ENCODE measurements around the gene RASGRF1.
A peak's percentile ranks its signal among the peaks of the same experiment; 100 is the strongest.
"Not testable (repeated sequence)": the region's sequence is repeated elsewhere in the genome, so short reads cannot be mapped to it uniquely, and the experiment has no call there.

Gene RASGRF1

DNA sequence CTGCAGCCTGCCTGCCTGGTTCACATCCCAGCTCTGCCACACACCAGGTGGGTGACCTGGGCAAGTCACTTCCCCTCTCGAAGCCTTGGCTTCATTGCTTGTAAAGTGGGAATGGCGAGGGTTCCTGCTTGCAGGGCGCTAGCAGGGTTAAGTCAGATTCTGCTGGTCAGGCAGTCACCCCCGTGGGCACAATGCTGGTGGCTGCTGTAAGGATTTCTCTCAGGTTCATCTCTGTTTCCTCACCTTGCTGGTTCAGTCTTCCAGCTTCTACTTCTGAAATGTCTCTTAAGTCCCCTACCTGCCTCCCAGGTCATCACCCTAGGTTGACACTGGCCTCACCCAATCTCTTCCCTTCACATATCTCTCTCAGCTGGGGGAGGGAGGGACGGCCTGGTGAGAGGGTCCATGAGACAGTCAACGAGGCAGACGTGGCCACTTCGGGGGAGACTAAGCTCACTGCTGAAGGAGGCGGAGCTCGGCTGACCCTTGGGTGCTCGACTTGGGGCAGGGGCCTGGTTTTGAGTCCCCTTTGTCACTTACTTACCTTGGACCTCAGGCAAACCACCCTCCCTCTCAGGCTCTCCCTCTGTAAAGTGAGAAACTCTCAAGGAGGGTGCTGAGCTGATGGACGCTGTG lies 157.3 kb downstream of the RASGRF1 start:
- DNase-seq: no peak

DNA sequence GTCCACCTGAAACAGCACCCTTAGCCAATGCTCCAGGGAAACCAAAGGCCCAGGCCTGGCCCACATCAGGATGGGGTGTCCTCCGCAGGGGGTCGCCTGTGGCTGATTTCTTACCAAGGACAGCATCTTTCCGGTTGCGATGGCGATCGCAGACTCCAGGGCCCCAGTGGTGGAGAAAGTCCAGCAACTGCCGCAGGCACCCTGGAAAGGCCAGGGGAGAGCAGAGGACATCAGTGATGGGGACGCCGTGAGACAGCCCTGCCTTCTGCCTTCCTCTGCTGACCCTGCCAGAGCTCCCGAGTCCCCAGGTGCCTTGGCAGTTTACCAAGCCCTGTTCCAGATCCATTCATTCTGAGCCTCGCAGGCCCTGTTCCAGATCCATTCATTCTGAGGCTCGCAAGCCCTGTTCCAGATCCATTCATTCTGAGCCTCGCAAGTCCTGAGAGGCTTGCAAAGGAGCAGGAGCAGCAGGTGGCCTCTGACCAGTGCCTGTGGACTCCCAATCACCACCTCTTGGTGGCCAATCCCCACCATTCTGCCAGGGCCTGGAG lies 158.2 kb downstream of the RASGRF1 start:
- DNase-seq: no peak

DNA sequence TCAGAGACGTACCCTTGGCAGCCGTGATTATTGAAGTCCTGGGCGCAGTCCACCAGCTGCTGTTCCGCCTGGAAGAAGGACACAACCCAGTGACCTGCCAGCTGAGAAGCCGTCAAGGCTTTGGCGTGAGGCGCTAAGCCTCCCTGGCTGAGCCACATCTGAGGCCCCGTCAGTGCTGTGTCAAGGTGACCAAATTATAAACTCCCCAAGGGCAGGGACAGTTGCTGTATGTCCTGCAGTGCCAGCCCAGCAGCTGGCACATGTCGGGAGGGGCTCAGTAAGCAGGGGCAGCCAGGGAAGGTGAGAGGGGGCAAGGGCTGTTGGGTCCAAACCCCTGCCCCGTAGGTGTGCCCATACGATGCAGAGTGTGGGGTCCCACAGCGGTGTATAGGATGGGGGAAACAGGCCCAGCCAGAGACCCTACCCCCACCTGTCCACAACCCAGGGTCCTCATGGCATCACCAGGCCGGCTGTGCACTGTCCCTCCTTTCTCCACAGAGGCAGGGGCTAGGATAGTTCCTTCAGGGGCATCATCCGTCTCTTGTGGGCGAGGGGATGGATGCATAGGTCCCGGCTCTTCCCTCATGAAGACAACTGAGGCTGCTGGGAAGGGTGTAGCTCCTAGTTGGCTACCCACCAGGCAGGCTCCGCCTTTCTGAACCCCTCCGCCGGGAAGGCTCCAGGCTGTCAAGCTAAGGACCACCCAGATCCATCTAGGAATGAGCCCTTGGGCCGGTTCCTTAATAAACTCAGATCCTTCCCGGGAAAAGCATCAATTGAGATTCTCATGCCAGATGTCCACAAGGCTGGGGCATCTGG lies 158.9 kb downstream of the RASGRF1 start:
- DNase-seq: peak in 1 of 51 donors; percentile 34

DNA sequence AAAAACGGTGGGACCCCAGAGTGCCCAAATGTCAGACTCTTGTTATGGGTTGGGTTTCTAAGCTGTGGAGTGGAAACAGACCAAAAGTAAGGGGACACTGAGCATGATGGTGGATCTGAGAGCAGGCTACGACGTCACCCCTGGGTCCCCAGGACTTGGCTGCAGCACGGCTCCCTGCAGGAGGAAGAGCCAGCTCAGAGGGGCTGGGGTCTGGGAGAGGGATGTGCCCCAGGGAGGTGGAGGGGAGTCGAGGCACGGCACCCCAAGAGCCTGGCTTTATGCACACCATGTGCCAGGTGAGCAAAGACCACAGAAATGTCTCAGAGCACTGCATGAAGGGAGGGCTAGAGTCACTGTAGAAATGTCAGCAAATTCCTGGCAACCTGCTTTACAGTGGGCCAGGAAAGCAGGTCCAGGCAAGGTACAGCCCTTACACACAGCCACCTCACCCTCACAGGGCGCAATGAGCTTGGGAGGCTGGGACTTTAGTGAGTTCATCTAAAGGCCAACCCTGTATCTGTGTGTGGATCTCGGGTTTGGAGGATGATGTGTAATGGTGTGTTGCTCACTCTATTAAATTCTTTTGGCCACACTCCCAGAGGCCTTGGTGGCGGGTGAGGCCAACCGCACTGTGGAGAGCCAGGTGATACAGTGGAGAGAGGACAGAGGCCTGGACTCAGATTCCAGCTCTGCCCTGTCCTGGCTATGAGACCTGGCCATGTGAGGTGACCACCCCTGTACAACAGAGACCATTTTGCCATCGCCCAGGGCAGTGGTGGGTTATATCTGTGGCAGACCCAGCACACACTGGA lies 159.8 kb downstream of the RASGRF1 start:
- DNase-seq: no peak

DNA sequence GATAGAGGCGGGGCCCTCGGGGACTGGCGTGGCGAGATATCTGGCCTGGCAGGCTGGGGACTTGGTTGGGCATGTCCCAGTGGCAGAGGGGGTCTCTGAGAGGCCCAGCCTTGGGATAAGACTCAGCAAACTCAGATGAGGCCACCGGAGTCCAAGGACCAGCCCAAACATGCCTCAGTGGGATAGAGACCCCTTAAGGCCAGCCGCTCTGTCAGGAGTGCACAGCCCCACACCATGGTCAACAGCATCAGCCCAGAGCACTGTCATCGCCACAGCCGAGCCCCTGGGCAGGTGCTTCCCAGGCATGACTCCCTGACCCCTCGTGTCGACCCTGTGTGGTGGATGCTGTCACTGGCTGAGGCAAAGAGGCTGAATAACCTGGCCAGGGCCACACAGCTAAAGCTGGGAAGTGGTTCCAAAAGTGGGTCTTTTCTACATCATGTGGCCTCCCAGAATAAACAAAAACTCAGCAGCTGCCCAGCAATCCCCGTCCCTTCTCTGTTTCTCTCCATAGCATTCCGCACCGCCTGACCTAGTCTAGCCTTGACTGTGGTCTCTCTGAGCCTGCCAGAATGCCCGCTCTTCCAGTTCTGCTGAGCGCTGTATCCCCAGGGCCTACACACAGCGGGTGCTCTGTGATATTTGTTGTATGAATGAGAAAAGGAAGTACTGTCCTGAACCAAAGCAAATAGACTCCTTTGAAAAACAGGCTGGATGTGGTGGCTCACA lies 160.9 kb downstream of the RASGRF1 start:
- no peak for DNase-seq

DNA sequence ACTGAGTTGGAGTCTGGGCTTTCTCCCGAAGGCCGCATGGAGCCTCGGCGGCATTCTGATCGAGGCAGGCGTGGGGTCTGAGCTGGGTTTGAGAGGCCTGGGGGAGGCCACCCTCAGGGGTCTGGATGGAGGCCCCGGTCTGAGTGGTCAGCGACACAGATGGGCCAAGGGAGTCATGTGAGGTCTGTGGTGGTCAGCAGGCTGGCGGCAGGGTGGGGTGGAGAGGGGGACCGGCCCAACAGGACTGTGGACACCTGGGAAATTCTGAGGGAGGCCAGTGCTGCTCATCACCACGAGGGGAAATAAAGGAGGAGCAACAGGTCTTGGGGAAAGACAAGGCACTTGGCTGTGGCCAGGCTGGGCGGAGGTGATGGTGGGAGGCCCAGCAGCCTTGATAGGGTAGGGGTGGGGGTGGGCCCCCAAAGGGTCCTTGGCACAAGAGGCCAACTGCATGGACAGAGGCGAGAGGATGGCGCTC lies 161.9 kb downstream of the RASGRF1 start:
- no peak for DNase-seq

DNA sequence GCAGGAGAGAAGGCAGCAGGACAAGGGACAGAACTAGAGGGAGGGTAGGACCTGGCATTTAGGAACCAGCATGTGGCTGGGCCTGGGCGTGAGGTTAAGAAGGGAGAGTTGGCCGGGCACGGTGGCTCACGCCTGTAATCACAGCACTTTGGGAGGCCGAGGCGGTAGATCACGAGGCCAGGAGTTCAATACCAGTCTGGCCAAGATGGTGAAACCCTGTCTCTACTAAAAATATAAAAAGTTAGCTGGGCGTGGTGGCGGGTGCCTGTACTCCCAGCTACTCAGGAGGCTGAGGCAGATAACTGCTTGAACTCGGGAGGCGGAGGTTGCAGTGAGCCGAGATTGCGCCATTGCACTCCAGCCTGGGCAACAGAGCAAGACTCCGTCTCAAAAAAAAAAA lies 162.4 kb downstream of the RASGRF1 start:
- not testable (repeated sequence) for DNase-seq

DNA sequence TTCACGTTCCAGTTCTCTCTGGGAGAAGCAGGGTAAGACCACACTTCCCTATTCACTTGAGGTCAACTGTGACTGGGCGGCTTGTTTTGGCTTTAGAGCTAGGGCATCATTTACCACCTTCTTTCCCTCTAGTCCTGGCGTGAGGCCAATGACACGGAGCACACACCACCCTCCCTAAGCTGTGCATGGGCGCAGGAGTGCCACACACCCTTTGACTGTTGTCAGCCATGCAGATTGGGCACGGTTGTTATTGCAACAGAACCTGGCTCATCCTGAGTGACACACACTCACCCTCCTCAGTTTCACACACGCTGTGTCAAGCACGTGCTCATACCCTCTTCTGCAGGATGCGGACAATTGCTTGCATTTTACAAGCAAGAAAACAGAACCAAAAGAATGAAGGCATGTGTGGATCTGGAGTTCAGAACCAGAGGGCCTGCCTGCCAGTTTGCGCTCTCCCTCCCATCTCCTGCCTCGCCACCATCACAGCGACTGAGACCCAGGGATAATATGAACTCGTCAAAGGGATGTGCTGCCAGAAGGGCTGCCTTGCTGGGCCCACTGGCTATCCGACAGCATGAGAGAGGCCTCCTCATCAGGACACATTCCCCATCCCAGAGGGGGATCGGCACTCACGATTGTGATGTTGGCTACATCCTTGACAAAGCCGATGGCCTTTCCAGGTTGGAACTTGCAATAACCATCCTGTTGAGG lies 163.3 kb downstream of the RASGRF1 start:
- DNase-seq: no peak

DNA sequence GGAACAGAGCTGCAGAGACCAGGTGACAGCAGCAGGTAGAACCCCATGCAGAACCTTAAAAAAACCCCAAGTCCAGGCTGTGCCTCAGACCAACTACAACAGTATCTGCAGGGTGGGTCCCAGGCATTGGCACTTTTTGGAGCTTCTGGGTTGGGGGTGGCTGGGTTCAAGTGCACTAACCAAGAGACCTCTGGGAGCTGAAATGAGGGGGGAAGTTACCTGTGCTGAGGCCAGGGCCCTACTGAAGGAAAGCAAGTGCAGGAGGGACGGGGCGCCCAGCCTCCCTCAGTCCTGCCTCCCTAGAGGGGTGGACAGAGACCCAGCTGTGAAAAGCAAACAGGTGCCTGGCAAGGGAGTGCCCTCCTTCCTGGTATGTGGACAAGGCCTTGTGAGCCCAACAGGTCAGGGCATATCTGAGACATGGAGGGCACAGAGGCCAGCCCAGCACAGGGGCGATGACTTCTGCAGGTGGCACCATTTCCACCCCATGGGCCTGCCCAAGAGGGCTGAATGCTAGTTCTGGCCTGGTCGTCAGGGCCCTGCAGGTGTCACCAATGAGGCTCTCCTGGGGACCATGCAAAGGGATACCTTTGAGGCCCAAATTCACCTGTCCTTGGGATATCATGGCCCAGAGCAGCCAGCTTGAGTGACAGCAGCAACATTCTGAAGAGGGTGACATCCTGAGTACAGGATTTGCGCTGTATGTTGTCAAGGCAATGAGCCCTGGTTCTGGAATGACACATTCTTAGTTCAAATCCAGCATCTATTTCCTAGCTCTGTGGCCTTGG lies 164.4 kb downstream of the RASGRF1 start:
- DNase-seq: no peak

DNA sequence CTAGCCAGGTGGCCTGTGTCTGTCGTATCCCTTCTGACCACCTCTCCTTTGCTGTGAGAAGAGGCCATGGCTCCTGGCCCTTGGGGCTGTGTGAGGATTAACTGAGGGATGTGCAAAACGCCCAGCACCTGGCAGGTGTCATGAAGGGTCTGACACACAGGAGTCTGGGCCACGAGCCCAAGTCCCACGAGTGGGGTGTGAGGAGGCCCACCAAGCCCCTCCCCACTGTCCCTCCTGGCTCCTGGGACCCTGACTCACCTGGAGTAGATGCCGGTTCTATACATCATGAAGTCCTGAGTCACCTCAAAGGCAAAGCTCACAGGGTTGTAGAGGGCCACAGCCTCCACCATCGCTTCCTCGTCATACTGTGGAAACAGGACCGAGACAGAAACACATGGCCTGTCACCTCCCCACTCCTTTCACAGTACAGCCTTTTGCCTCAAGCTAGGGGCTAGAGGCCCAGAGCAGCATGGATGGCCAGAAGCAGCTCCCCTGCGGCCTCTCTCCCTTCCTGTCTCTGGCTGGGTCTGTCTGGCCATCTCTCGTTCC lies 165.4 kb downstream of the RASGRF1 start:
- no peak for DNase-seq

DNA sequence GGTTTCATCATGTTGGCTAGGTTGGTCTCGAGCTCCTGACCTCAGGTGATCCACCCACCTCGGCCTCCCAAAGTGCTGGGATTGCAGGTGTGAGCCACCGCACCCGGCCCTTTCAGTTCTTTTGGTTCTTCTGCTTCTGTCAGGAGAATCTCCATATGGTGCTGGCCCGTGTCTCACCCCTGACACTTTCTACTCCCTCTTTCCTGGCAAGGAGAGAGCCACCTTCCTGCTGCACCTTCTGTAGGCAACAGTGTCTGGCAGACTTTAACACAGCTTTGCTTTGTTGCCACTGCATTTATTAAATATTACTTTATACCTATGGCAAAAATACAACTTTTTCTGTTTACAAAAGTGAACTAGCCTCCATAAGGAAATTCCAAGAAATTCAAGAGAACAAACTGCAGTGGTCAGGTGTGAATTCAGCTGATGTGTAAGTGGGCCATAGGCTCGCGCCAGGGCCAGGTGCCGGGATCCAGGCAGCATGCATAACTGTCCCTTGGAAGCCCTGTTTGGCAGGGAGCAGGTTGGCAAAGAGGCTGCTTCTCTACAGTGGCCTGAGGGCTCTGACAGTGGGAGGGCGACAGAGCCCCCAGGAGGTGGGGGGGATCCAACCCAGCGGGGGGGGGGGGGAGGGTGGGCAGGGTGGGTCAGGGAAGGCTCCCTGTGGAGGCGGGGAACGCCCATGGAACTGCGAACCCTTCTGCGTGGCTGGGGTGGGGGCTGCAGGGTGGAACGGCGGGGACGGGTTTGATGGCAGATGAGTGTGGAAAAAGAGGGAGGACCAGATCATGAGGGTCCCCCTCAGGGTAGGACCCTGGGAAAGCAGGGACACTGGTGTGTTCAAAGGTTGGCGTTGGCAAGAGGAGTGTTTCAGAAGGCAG lies 166.9 kb downstream of the RASGRF1 start:
- DNase-seq: no peak

DNA sequence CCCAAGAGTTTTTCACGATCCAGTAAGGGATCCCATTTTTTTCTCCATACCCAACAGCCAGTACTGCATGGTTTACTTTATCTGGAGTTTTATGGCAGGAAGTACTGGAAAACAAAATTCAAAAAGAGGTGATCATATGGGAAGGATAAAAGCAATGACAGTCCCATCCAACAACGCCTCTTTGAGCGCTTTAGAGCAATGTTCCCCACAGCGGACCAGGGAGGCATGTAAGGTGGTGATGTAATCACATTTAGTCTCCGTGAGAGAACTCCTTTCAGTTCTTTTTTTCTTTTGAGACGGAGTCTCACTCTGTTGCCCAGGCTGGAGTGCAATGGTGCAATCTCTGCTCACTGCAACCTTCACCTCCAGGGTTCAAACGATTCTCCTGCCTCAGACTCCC lies 167.6 kb downstream of the RASGRF1 start:
- DNase-seq: no peak

DNA sequence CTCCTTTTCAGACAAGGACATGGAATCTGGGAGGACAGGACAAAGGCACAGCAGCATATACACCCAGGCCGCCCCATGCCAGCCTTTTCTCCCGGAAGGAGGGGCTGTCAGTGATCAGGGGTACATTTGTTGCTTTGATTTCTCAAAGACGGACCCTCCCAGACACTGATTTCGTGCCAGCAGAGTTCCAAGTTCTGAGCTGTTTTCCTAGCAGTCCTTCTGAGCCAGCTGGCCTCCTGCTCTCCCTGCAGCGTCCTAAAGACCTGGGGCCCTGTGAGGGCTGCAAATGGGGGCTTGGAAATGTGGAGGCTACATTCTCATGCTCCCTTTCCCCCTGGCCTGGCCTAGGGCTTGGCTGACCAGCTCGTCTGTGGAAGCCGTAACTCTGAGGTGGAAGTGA lies 168.1 kb downstream of the RASGRF1 start:
- no peak for DNase-seq

DNA sequence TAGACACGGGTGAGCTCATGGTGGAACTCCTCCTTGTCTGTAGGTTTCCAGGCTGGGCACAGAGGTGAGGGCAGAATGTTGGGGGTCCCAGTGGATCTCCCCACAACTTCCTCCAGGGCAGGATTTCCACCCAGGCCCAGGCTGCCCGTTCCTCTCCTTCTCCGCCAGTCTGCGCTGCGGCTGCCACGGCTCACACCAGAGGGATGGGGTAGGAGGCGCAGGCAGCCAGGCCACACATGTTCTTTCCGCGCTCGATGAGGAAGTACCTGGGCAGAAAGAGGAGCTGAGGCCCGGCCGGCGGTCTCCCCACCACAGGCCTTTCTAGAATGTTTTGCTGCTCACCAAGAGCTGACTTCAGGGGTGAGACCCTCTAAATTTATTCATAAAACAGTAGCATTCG lies 168.6 kb downstream of the RASGRF1 start:
- peak in 6 of 51 donors; percentile 10 to 43 (median 23) for DNase-seq

DNA sequence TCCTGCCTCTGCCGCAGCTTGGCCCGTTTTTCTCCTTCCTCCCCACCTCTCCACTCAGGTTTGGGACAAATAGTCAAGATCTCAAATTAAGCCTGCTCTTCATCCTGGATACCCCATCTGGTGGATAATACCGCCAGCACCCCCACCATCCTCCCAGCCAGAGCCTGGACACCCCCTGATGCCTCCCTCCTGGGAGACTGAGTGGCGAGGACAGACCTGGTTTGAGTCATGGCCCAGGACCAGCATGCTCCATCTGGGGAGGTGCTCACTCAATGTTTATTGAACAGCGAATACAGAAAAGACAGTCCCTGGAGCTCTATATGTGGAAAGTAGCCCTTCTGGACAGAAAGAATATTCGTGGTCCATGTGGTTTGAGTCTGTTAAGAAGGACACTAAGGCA lies 169.1 kb downstream of the RASGRF1 start:
- DNase-seq: no peak

DNA sequence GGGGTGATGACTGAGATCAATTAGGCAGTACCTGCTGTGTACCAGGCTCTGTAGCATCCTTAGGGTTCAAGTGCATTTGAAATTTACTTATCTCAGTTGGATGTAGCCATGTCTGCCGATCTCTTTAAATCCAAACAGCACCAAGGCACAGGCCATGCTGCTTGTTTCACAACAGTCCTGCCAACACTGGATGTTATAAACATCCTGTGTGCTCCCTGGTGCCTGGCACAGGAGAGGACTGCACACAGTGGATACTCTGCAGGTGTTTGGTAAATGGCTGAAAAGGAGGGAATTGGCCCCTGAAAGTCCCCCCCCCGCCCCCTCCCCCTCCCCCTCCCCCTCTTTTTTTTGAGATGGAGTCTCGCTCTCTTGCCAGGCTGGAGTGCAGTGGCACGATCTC lies 172.7 kb downstream of the RASGRF1 start:
- no peak for DNase-seq

DNA sequence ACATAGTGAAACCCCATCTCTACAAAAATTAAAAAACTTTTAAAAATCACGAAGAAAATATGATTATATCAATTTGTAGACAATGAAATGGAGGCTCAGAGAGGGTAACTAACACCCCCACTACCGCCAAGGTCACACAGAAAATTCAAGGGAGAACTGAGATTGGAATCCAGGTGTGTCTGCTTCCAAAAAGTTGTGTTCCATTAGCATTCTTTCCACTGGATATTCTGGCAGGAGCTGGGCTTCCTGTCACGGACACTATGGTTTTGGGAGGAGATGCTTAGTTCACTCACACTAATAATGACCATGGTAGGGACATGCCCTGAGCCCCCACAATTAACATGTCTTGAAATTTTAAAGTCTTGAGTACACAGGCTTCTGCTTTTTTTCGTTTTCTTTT lies 174.5 kb downstream of the RASGRF1 start:
- DNase-seq: no peak

All from hypothalamus (tissue), 51 donors.